Trophoblast cell (in vitro differentiated cells and primary cell): Measurements from ENCODE around the gene KMT2C.

Experiments
- DNase-seq, 2 donors: peaks; one replicate each; pipeline ENCODE4 v3.0.0-alpha.2; 2016
- H2AFZ ChIP-seq: 2 replicates; pipeline ENCODE4 v1.6.1; 2013; ENCODE audit warnings: low read length, moderate library complexity, mild to moderate bottlenecking; ENCODE audit not compliant: insufficient read depth, poor library complexity
- H2AK5ac ChIP-seq: 2 replicates; pipeline ENCODE4 v1.6.1; 2013; ENCODE audit warnings: mild to moderate bottlenecking, low read length
- H2BK120ac ChIP-seq: 2 replicates; pipeline ENCODE4 v1.6.1; 2013; ENCODE audit warnings: low read length, mild to moderate bottlenecking, moderate library complexity; ENCODE audit not compliant: insufficient read depth, poor library complexity
- H2BK12ac ChIP-seq: 2 replicates; pipeline ENCODE4 v1.6.1; 2013; ENCODE audit warnings: mild to moderate bottlenecking, low read length, moderate library complexity
- H2BK5ac ChIP-seq: 2 replicates; pipeline ENCODE4 v1.6.1; 2013; ENCODE audit warnings: low read length, low read depth, moderate library complexity, mild to moderate bottlenecking; ENCODE audit not compliant: poor library complexity
- H3K14ac ChIP-seq: 2 replicates; pipeline ENCODE4 v1.6.1; 2013; ENCODE audit warnings: mild to moderate bottlenecking, low read length
- H3K18ac ChIP-seq: 2 replicates; pipeline ENCODE4 v1.6.1; 2013; ENCODE audit warnings: mild to moderate bottlenecking, low read length
- H3K23ac ChIP-seq: 2 replicates; pipeline ENCODE4 v1.6.1; 2013; ENCODE audit warnings: low read length
- H3K27ac ChIP-seq: 2 replicates; pipeline ENCODE4 v1.5.1; 2013; ENCODE audit warnings: low read depth, mild to moderate bottlenecking, inconsistent platforms, low read length, moderate library complexity
- H3K27me3 ChIP-seq: 2 replicates; pipeline ENCODE4 v1.6.1; 2013; ENCODE audit warnings: inconsistent platforms, mild to moderate bottlenecking, low read length, moderate library complexity; ENCODE audit not compliant: insufficient read depth
- H3K36me3 ChIP-seq, 2 experiments: 1 replicate in 1 of 2; 2 replicates in 1 of 2; pipeline ENCODE4 v1.6.1; 2013; ENCODE audit warnings: low read length in 2 of 2, mild to moderate bottlenecking in 2 of 2, moderate library complexity in 1 of 2; ENCODE audit not compliant: insufficient read depth in 2 of 2, control insufficient read depth in 1 of 2
- H3K4ac ChIP-seq: 2 replicates; pipeline ENCODE4 v1.6.1; 2013; ENCODE audit warnings: low read depth, mild to moderate bottlenecking, low read length, moderate library complexity
- H3K4me1 ChIP-seq, 2 experiments: 1 replicate in 1 of 2; 2 replicates in 1 of 2; pipeline ENCODE4 v1.6.1; 2013; ENCODE audit warnings: low read length in 2 of 2, mild to moderate bottlenecking in 2 of 2, moderate library complexity in 1 of 2; ENCODE audit not compliant: insufficient read depth in 2 of 2, control insufficient read depth in 1 of 2
- H3K4me2 ChIP-seq: 2 replicates; pipeline ENCODE4 v1.6.1; 2013; ENCODE audit warnings: inconsistent platforms, mild to moderate bottlenecking, low read length, moderate library complexity
- H3K4me3 ChIP-seq: 2 replicates; pipeline ENCODE4 v1.5.1; 2013; ENCODE audit warnings: mild to moderate bottlenecking, low read depth, low read length, inconsistent platforms
- H3K79me1 ChIP-seq: one replicate; pipeline ENCODE4 v1.6.1; 2013; ENCODE audit warnings: low read length
- H3K79me2 ChIP-seq: 2 replicates; pipeline ENCODE4 v1.6.1; 2013; ENCODE audit warnings: low read length, mild to moderate bottlenecking; ENCODE audit not compliant: control insufficient read depth, insufficient read depth, poor library complexity
- H3K9ac ChIP-seq: 2 replicates; pipeline ENCODE4 v1.6.1; 2013; ENCODE audit warnings: mild to moderate bottlenecking, low read length
- H3K9me3 ChIP-seq: 2 replicates; pipeline ENCODE4 v1.6.1; 2013; ENCODE audit warnings: low read depth, mild to moderate bottlenecking, control low read depth, inconsistent platforms, low read length; ENCODE audit not compliant: insufficient read depth
- H4K12ac ChIP-seq: 2 replicates; pipeline ENCODE4 v1.6.1; 2013; ENCODE audit warnings: low read depth, mild to moderate bottlenecking, low read length, moderate library complexity
- H4K8ac ChIP-seq: 2 replicates; pipeline ENCODE4 v1.6.1; 2013; ENCODE audit warnings: low read depth, mild to moderate bottlenecking, low read length, moderate library complexity
- H4K91ac ChIP-seq: one replicate; pipeline ENCODE4 v1.6.1; 2013; ENCODE audit warnings: low read depth, mild to moderate bottlenecking, low read length, moderate library complexity
- WGBS: extraction: QIAGEN DNeasy Blood & Tissue Kit; methylation state at CpG from one replicate; pipeline ENCODE4 v1.1.7; 2013; ENCODE audit warnings: missing lambda C conversion rate; ENCODE audit not compliant: insufficient read length, insufficient coverage; ENCODE audit errors: extremely low coverage; 5-methylcytosine and 5-hydroxymethylcytosine counted together

The KMT2C gene

DNA sequence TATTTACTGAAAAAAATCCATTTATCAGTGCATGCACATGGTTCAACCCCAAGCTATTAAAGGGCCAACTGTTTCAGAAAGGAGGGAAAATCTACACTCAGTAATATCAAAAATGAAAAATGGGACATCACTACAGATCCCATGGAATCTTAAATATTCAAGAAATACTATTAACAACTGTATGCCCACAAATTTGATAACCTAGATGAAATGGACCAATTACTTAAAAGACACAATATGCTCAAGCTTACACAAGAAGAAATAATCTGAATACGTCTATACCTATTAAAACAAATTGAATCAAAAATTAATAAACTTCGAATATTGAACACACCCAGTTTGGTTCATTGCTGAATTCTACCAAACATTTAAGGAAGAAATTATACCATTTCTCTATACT lies 87.9 kb downstream of the KMT2C start:
- Histone ChIP-seq H2AFZ (no peak overlapping the region), H3K36me3 (peaks cover 4 to 6% of the 10 kb centered on the region in 2 experiments), H3K27ac (no peak overlapping the region), H4K91ac (no peak overlapping the region), H2AK5ac (no peak overlapping the region), H2BK120ac (no peak overlapping the region), H3K23ac (no peak overlapping the region), H3K14ac (no peak overlapping the region), H3K18ac (no peak overlapping the region), H3K4me1 (no peaks in the 10 kb centered on the region), H4K12ac (no peak overlapping the region), H3K79me1 (no peaks in the 10 kb centered on the region), H3K4me3 (no peak overlapping the region), H2BK5ac (no peak overlapping the region), H3K27me3 (no peaks in the 10 kb centered on the region), H3K4ac (no peak overlapping the region), H4K8ac (no peak overlapping the region), H3K4me2 (no peak overlapping the region), H3K79me2 (no peaks in the 10 kb centered on the region), H3K9me3 (no peaks in the 10 kb centered on the region), H2BK12ac (no peak overlapping the region), H3K9ac (no peak overlapping the region)
- no peak for DNase-seq
- WGBS = no CpG with 5 or more reads among the region's 2 CpGs

DNA sequence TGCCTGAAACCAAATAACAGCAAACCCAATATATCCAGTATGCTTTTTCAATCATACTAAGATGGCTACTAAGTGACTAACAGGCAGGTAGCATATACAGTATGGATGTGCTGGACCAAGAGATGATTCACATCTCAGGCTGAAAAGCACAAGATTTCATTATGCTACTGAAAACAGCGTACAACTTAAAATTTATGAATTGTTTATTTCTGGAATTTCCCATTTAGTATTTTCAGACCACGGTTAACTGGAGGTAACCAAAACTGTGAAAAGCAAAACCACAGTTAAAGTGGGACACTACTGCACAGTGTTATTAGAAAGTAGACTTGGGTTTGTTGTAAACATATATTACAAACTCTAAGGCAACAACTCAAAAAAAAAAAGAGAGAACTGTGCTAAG lies 91.5 kb downstream of the KMT2C start:
- Histone ChIP-seq H3K27ac (no peak overlapping the region), H4K91ac (no peak overlapping the region), H2BK5ac (no peak overlapping the region), H3K4ac (no peak overlapping the region), H3K36me3 (peaks cover 2 to 4% of the 10 kb centered on the region in 2 experiments), H3K9me3 (no peaks in the 10 kb centered on the region), H3K18ac (no peak overlapping the region), H2AK5ac (no peak overlapping the region), H4K8ac (no peak overlapping the region), H2BK12ac (no peak overlapping the region), H3K27me3 (no peaks in the 10 kb centered on the region), H3K14ac (no peak overlapping the region), H3K23ac (no peak overlapping the region), H3K4me3 (no peak overlapping the region), H2BK120ac (no peak overlapping the region), H3K79me1 (no peaks in the 10 kb centered on the region), H3K4me1 (no peaks in the 10 kb centered on the region), H3K9ac (no peak overlapping the region), H2AFZ (no peak overlapping the region), H3K4me2 (no peak overlapping the region), H4K12ac (no peak overlapping the region), H3K79me2 (no peaks in the 10 kb centered on the region)
- no CpG with 5 or more reads among the region's 2 CpGs for WGBS
- DNase-seq = no peak

DNA sequence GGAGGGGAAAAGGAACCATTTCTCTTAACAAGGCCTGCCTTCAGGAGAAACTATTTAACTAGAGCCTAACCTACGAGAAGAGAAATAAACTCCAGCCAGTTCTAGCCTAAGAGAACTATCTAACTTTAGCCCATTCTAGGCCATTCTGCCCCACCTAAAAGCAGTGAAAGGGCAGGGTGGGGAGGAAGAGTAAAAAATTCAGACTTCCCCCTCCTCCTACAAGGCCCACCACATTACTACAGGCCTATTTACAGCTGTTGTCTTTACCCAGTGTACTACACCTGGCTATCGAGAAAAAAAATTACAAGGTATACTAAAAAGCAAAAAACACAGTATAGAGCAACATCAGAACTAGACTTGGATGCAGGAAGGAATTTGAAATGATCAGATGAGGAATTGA lies 93.0 kb downstream of the KMT2C start:
- H3K4me3 ChIP-seq = no peak overlapping the region
- no peaks in the 10 kb centered on the region for H3K4me1 ChIP-seq
- H4K91ac ChIP-seq = no peak overlapping the region
- no peak overlapping the region for H3K4ac ChIP-seq
- H3K9ac ChIP-seq = no peak overlapping the region
- no peaks in the 10 kb centered on the region for H3K36me3 ChIP-seq
- DNase-seq = no peak
- no peak overlapping the region for H3K18ac ChIP-seq
- H3K9me3 ChIP-seq = no peaks in the 10 kb centered on the region
- no peaks in the 10 kb centered on the region for H3K79me1 ChIP-seq
- H4K8ac ChIP-seq = no peak overlapping the region
- H3K27ac ChIP-seq = no peak overlapping the region
- WGBS = no CpG with 5 or more reads among the region's 2 CpGs
- no peaks in the 10 kb centered on the region for H3K79me2 ChIP-seq
- H2AK5ac ChIP-seq = no peak overlapping the region
- no peak overlapping the region for H4K12ac ChIP-seq
- no peak overlapping the region for H3K4me2 ChIP-seq
- no peak overlapping the region for H3K14ac ChIP-seq
- H2AFZ ChIP-seq = no peak overlapping the region
- H2BK120ac ChIP-seq = no peak overlapping the region
- no peak overlapping the region for H3K23ac ChIP-seq
- H3K27me3 ChIP-seq = no peaks in the 10 kb centered on the region
- H2BK5ac ChIP-seq = no peak overlapping the region
- no peak overlapping the region for H2BK12ac ChIP-seq

DNA sequence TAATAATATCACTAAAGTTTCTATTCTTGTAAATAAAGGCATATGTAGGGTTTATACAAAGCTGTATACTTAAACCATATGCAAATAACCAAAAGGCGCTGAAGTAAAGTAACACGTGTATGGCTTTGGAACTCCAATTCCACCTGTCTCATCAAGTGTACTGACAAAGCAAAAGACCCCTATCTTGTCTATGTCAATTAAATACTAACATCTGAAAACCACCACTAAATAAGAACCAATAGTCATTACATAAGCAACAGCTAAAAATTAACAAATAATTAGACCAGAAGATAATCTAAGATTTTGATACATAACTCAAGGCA lies 93.9 kb downstream of the KMT2C start:
- H3K79me2 ChIP-seq = no peaks in the 10 kb centered on the region
- WGBS = no CpG with 5 or more reads among the region's 2 CpGs
- H2AFZ ChIP-seq = no peak overlapping the region
- H3K4me1 ChIP-seq = no peaks in the 10 kb centered on the region
- H3K9me3 ChIP-seq = no peaks in the 10 kb centered on the region
- DNase-seq = no peak
- no peak overlapping the region for H3K18ac ChIP-seq
- no peak overlapping the region for H2AK5ac ChIP-seq
- H4K8ac ChIP-seq = no peak overlapping the region
- H3K14ac ChIP-seq = no peak overlapping the region
- H2BK120ac ChIP-seq = no peak overlapping the region
- H4K91ac ChIP-seq = no peak overlapping the region
- no peak overlapping the region for H3K4me2 ChIP-seq
- H3K4me3 ChIP-seq = no peak overlapping the region
- H2BK12ac ChIP-seq = no peak overlapping the region
- H3K9ac ChIP-seq = no peak overlapping the region
- H3K23ac ChIP-seq = no peak overlapping the region
- H4K12ac ChIP-seq = no peak overlapping the region
- no peak overlapping the region for H3K4ac ChIP-seq
- no peaks in the 10 kb centered on the region for H3K36me3 ChIP-seq
- H2BK5ac ChIP-seq = no peak overlapping the region
- no peaks in the 10 kb centered on the region for H3K27me3 ChIP-seq
- H3K27ac ChIP-seq = no peak overlapping the region
- no peaks in the 10 kb centered on the region for H3K79me1 ChIP-seq
